WI38 (cell line): ENCODE data around the gene TMEM217.

Experiments used
- H3K4me3 ChIP-seq: 2 replicates; pipeline ENCODE4 v1.5.1; 2011; ENCODE audit warnings: low read depth, mild to moderate bottlenecking, control low read depth, low read length
- TF ChIP-seq, protein P1 (sequence below): IDR thresholded peaks from 2 replicates; pipeline ENCODE4 v1.5.1; 2012; ENCODE audit warnings: low read depth, mild to moderate bottlenecking, control low read depth, low read length

Gene TMEM217

DNA sequence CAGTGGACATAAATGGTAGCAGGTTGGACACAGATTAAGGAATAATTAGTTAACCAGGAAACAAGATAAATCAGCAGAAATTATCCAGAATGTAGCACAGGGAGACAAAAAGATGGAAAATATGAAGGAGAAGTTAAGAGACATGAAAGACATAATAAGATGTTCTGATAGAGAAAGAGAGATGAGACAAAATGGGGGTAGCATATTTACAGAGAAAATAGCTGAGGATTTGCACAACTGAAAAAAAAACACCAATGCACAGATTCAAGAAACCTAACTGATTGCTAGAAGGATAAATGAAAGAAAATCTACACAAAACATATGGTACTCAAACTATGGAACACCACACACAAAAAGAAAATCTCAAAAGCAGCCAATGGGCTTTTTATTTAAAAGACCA is 35.0 kb downstream of the TMEM217 start:
- TF ChIP-seq, protein P1, sequence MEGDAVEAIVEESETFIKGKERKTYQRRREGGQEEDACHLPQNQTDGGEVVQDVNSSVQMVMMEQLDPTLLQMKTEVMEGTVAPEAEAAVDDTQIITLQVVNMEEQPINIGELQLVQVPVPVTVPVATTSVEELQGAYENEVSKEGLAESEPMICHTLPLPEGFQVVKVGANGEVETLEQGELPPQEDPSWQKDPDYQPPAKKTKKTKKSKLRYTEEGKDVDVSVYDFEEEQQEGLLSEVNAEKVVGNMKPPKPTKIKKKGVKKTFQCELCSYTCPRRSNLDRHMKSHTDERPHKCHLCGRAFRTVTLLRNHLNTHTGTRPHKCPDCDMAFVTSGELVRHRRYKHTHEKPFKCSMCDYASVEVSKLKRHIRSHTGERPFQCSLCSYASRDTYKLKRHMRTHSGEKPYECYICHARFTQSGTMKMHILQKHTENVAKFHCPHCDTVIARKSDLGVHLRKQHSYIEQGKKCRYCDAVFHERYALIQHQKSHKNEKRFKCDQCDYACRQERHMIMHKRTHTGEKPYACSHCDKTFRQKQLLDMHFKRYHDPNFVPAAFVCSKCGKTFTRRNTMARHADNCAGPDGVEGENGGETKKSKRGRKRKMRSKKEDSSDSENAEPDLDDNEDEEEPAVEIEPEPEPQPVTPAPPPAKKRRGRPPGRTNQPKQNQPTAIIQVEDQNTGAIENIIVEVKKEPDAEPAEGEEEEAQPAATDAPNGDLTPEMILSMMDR, result no peak
- H3K4me3 ChIP-seq, result peak overlapping the region; percentile 53

DNA sequence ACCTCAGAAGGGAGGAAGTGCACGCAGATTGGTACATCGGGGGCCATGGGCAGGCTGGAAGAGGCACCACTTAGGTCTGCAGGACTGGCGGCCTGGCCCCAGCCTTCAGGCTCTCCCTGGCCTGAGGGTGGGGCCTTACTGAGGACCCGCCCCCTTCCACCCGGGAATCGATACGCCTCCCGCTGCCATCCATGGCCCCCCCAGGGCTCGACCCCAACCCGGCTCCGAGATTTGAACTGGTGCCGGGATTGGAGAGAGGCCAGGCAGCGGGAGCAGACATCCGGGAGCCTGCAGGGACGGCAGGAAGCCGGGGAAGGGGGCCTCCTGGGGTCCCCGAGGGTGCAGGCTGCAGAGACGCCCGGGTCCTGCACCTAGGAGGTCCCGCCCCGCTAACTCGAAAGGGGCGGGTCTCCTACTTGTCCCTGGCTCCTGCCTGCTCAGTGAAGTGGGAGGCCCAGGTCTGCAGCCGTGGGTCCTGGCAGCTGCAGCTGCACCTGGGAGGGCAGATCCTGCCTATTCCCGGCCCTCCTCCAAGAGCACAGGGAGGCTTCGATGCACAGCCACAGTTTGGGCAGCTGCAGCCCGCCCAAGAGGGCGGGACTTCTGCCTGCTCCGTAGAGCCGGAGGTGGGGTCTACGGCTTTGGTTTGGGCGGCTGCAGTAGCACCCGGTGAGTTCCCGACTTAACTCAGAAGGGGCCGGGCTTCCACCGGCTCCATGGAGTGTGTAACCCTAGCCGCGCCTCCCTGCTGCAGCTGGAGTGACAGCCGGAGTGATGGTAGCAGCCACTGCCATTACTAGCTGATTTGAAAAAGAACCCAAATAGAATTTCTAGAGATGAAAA is 35.6 kb downstream of the TMEM217 start:
- TF ChIP-seq, protein P1, result no peak
- peak overlapping the region; percentile 53 for H3K4me3 ChIP-seq

DNA sequence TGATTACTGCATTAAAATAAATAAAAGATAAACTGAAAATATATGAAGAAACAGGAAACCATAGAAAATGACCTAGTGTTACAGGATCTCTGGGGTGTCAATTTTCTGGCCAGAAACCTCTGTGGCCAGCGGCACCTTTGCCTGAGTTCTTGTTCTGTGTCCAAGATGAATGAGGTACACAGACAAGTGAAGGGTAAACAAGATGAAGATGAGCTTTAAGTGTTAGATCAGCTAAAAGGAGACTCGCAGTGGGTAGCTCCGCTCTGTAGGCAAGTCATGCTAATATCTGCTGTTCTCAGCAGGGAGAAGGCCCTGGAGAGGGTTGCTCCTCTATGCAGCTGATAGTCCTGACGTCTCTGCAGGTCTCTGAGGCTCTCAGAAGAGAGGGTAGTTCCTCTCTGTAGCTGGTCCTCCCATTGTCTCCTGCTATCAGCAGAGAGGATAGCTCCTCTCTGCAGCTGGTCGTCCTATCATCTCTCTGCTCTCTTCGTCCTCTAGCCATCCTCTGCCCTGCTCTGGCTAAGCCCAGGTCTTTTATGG is 36.3 kb downstream of the TMEM217 start:
- TF ChIP-seq, protein P1, result no peak

DNA sequence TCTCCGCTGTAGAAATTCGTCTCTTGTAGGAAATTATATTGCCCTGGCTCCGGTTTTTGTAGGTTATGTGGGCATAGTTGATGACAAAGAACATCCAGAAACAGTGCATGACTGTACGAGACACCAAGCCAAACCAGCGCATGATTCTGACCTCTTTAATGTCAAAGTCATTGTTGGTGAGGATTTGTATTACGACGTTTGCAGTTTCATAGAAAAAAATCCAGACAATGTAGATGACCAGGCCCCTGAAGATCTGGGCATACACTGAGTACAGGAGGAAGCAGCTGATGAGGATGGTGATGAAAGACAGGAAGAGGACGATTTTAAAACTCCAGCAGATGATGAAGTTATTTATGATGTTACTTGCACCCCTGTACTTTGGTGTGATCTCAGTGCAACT is 39.4 kb downstream of the TMEM217 start:
- TF ChIP-seq, protein P1, result no peak
- H3K4me3 ChIP-seq, result no peak overlapping the region

More for the DNA sequence above, 36.3 kb downstream of the TMEM217 start:
- peak overlapping the region; percentile 53 for H3K4me3 ChIP-seq

DNA sequence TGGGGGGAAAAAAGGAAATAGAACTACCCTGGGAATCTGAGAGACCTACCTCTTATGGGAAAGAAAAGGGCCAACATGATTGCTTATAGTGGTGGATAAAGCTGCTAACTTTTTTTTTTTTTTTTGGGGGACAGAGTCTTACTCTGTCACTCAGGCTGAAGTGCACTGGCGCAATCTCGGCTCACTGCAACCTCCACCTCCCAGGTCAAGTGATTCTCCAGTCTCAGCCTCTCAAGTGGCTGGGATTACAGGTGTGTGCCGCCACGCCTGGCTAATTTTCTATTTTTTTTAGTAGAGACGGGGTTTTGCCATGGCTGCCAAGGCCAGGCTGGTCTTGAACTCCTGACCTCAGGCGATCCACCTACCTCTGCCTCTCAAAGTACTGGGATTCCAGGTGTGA is 39.9 kb downstream of the TMEM217 start:
- TF ChIP-seq, protein P1, result no peak
- H3K4me3 ChIP-seq, result no peak overlapping the region

DNA sequence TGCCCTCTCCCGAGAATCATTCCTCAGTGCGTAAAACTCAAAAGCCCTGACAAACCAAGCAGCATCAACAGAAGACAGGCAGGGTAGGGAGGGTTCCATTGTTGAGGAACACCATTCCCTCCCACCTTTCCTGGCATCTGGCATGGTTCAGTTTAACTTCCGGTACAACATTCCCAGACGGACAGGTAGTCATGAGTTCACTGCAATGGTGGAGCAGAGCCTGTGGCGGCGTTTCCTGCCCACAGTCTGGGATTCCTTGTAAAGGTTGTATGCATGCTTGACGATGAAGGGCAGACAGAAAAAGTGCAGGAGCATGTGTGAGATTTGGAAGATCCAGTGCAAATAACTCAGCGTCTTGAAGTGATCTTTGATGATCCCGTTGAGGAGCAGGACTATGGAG is 45.7 kb downstream of the TMEM217 start:
- TF ChIP-seq, protein P1, result no peak
- no peak overlapping the region for H3K4me3 ChIP-seq

DNA sequence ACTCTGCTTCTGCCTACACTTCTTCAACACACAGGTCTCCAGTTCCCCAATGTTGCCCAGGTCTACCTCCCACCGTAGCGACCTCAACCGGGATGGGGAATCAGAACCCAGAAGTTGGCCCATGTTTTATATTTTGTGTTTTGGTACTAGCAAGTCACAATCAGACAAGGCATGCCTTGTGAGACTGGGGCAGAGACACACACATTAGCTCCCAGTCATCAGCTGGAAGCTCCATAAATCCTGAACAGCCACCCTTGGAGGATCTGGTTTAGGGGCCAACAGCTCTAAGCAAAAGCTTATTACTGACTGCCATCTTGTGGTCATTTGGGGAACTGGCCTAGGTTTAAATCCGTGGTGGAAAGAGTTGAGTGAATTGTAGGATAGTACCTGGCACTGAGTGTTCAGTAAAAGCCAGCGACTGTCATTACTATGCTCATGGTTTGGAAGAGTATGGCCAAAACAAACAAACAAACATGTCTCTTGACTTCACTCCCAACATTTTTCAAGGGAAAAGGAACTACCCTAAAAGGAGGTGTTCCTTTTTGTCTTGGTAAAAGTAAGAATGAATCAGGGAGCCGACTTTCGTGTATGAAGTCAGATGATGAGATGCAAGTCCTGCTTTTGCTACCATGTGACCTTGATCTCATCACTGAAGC is 47.5 kb downstream of the TMEM217 start:
- H3K4me3 ChIP-seq, result no peak overlapping the region
- TF ChIP-seq, protein P1, result peak; percentile 87
